Esophagus muscularis mucosa (tissue), 4 donors: ENCODE measurements around the gene SPTBN1. TPM values are rescaled to one million over a fixed set of nuclear protein-coding genes. Genes with fewer than 3 reads are reported as not detected.

Source experiments
- DNase-seq: peaks from one replicate; pipeline ENCODE4 v3.0.0-alpha.2; 2017; ENCODE audit errors: extremely low spot score
- H3K27ac ChIP-seq, 4 donors: fragments of 200-600 bp; sonication (generic); replicated peaks in 1 of 4; 1 replicate in 3 of 4; 2 replicates in 1 of 4; pipeline ENCODE4 v1.5.1; 2016 to 2019; ENCODE audit warnings: mild to moderate bottlenecking in 1 of 4
- H3K27me3 ChIP-seq, 4 donors: fragments of 200-600 bp; sonication (generic); one replicate each; pipeline versions ENCODE4 v1.5.1 to v1.6.0; 2016 to 2019
- H3K36me3 ChIP-seq, 4 donors: fragments of 200-600 bp; sonication (generic); one replicate each; pipeline ENCODE4 v1.5.1; 2016 to 2019
- H3K4me1 ChIP-seq, 4 donors: fragments of 200-600 bp; sonication (generic); one replicate each; pipeline ENCODE4 v1.5.1; 2016 to 2019
- H3K4me3 ChIP-seq, 4 donors: fragments of 200-600 bp; sonication (generic); 1 replicate in 2 of 4; 2 replicates in 2 of 4; pipeline ENCODE4 v1.5.1; 2016 to 2019; ENCODE audit warnings: mild to moderate bottlenecking in 4 of 4, moderate library complexity in 1 of 4
- H3K9me3 ChIP-seq, 4 donors: fragments of 200-600 bp; sonication (generic); 1 replicate in 3 of 4; 2 replicates in 1 of 4; pipeline ENCODE4 v1.5.1; 2016 to 2019
- EP300 ChIP-seq: sonication (generic); formaldehyde crosslinking; IDR thresholded peaks from one replicate; pipeline ENCODE4 v1.6.1; 2017; ENCODE audit warnings: antibody characterized with exemption
- POLR2A ChIP-seq: fragments of 450-650 bp; IDR thresholded peaks from one replicate; pipeline ENCODE4 v1.6.1; 2017; ENCODE audit warnings: antibody characterized with exemption, moderate library complexity, mild to moderate bottlenecking, low read depth
- POLR2AphosphoS5 ChIP-seq, 2 donors: sonication (generic); formaldehyde crosslinking; IDR thresholded peaks; one replicate each; pipeline ENCODE4 v1.6.1; 2017; ENCODE audit warnings: antibody characterized with exemption in 2 of 2
- WGBS: methylation state at CpG from one replicate; pipeline ENCODE4 v1.1.5; 2018; 5-methylcytosine and 5-hydroxymethylcytosine counted together
- intact Hi-C: fragments of 100-400 bp; cut with DNase I; formaldehyde crosslinking; loops from one replicate; pipeline ENCODE4 v1.15.1; 2023
- total RNA-seq, 4 donors: library from RNA; depleted of rRNA; stranded (reverse); fragments of >200 nt; gene quantifications; one replicate each; pipeline versions ENCODE4 v1.1.0 to v1.2.1, GENCODE V29; 2016
- TF ChIP-seq, protein P1 (sequence below), 3 experiments: fragments of 200-600 bp in 2 of 3; fragments of 450-650 bp in 1 of 3; sonication (generic) in 2 of 3; IDR thresholded peaks; one replicate each; pipeline ENCODE4 v1.5.1; 2017 to 2019; ENCODE audit warnings: antibody characterized with exemption in 3 of 3, mild to moderate bottlenecking in 2 of 3, moderate library complexity in 1 of 3

Gene SPTBN1
- total RNA-seq, 4 donors from 2014 or later: 465 to 600 (median 547) TPM

DNA sequence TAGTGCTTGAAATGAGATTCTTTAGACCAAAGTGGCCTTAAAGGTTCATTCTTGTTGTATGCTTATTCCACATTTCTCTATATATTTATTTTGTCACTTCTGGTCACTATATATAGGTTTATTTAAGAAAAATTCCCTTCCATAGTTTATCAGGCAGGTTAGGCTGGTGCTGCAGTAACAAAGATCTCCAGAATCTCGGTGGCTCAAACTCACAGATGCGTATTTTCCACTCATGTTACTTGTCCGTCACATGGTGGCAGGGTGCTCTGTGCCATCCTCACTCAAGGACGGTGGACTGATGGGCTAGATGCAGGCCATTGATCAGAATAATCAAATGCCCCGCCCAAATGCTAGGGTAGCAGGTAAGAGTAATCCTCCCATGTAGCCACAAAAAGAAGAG, 19.8 kb downstream of the SPTBN1 start:
- H3K27me3 ChIP-seq: no peaks in the 10 kb centered on the region
- no peaks in the 10 kb centered on the region for H3K36me3 ChIP-seq
- no peaks in the 10 kb centered on the region for H3K9me3 ChIP-seq
- WGBS: 96% methylated on average over 4 of the region's 5 CpGs
- intact Hi-C loops: no loop called here
- H3K4me3 ChIP-seq: no peak overlapping the region
- H3K4me1 ChIP-seq: peaks cover 94 to 100% (median 99%) of the 10 kb centered on the region in 4 donors
- no peak for DNase-seq
- TF ChIP-seq POLR2A (no peak), POLR2AphosphoS5 (IDR thresholded peaks at IDR 0.05) (no peak), EP300 (no peak)
- TF ChIP-seq, protein P1, sequence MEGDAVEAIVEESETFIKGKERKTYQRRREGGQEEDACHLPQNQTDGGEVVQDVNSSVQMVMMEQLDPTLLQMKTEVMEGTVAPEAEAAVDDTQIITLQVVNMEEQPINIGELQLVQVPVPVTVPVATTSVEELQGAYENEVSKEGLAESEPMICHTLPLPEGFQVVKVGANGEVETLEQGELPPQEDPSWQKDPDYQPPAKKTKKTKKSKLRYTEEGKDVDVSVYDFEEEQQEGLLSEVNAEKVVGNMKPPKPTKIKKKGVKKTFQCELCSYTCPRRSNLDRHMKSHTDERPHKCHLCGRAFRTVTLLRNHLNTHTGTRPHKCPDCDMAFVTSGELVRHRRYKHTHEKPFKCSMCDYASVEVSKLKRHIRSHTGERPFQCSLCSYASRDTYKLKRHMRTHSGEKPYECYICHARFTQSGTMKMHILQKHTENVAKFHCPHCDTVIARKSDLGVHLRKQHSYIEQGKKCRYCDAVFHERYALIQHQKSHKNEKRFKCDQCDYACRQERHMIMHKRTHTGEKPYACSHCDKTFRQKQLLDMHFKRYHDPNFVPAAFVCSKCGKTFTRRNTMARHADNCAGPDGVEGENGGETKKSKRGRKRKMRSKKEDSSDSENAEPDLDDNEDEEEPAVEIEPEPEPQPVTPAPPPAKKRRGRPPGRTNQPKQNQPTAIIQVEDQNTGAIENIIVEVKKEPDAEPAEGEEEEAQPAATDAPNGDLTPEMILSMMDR (IDR thresholded peaks at IDR 0.05): no peak
- peak overlapping the region in 3 of 4 donors; percentile 34 to 57 (median 40) for H3K27ac ChIP-seq

DNA sequence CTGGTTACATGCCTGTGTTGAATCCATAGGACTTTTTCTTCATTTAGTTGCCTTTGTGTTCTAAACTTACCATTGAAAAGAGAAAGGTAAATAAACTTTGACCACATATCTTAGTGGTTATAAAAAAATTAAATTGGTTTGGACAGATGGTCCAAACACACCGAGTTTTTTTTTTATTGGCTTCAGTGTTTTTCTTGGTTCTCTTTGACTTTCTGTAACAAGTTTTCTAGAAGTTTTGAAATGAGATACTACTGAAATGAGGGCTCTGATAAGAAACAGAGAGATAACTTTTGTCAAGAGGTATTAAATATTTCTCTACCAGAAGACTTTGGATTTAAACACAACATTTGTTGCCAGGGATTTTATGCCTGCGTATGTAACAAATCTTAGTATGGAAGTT, 20.7 kb downstream of the SPTBN1 start:
- H3K9me3 ChIP-seq: no peaks in the 10 kb centered on the region
- WGBS: 42% methylated on average over 2 of the region's 2 CpGs
- no peaks in the 10 kb centered on the region for H3K36me3 ChIP-seq
- intact Hi-C loops: no loop called here
- H3K4me3 ChIP-seq: no peak overlapping the region
- TF ChIP-seq, protein P1 (IDR thresholded peaks at IDR 0.05): no peak
- no peak for TF ChIP-seq POLR2AphosphoS5 (IDR thresholded peaks at IDR 0.05)
- no peak for TF ChIP-seq EP300
- peak overlapping the region in 2 of 4 donors; percentile 28 to 57 for H3K27ac ChIP-seq
- H3K4me1 ChIP-seq: peaks cover 93 to 100% (median 99%) of the 10 kb centered on the region in 4 donors
- H3K27me3 ChIP-seq: no peaks in the 10 kb centered on the region
- no peak for DNase-seq

DNA sequence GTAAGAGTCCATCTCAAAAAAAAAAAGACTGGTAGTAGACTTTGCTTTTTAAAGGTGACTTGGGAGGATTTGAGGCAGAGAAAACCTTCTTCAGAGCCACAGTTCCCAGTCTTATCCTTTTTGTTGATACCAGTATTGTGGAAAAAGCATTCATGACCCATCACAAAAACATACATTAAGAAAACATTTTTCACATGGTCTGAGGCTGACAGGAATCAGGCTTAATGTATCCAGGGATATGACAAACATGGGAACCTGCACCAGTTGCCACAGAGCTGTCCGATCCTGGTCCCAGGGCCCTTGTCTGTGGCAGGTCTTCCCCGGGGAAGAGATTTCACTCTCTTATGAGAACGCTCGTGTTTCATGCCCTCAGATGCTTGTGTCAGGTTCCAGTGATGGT, 21.8 kb downstream of the SPTBN1 start:
- Histone ChIP-seq H3K4me3 (no peak overlapping the region), H3K36me3 (no peaks in the 10 kb centered on the region), H3K4me1 (peaks cover 93 to 100% (median 99%) of the 10 kb centered on the region in 4 donors), H3K9me3 (no peaks in the 10 kb centered on the region), H3K27me3 (no peaks in the 10 kb centered on the region), H3K27ac (peak overlapping the region in 3 of 4 donors; percentile 28 to 57 (median 32))
- DNase-seq: no peak
- WGBS: 94% methylated on average over 4 of the region's 4 CpGs
- intact Hi-C loops: no loop called here
- TF ChIP-seq POLR2AphosphoS5 (IDR thresholded peaks at IDR 0.05): no peak
- TF ChIP-seq EP300: no peak
- no peak for TF ChIP-seq POLR2A
- TF ChIP-seq, protein P1 (IDR thresholded peaks at IDR 0.05): no peak

DNA sequence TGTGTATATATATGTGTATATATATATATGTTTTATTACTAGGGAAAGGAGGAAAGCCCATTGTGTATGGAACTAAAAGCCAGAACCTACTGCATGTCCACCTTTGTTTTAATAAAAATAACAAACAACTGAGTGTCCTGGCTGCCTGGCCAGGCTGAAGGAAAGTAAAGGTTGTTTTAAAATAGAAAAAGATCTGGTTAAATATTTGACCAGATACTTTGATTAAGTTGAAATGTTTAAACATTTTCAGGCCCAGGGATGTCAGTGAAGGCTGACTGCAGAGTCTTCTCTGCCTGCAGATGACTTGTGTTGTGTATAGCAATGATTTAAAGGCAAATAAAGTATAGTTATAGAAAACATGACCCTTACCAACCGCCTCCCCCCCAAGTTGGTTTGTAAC, 22.8 kb downstream of the SPTBN1 start:
- no peak for DNase-seq
- TF ChIP-seq EP300: no peak
- no peak for TF ChIP-seq POLR2AphosphoS5 (IDR thresholded peaks at IDR 0.05)
- TF ChIP-seq POLR2A: no peak
- TF ChIP-seq, protein P1 (IDR thresholded peaks at IDR 0.05): no peak
- Histone ChIP-seq H3K4me1 (peaks cover 93 to 100% (median 99%) of the 10 kb centered on the region in 4 donors), H3K27me3 (no peaks in the 10 kb centered on the region), H3K36me3 (no peaks in the 10 kb centered on the region), H3K27ac (peak overlapping the region in 3 of 4 donors; percentile 2 to 36 (median 20)), H3K4me3 (no peak overlapping the region), H3K9me3 (no peaks in the 10 kb centered on the region)
- intact Hi-C loops: no loop called here
- WGBS: 69% methylated on average over 1 of the region's 1 CpG

DNA sequence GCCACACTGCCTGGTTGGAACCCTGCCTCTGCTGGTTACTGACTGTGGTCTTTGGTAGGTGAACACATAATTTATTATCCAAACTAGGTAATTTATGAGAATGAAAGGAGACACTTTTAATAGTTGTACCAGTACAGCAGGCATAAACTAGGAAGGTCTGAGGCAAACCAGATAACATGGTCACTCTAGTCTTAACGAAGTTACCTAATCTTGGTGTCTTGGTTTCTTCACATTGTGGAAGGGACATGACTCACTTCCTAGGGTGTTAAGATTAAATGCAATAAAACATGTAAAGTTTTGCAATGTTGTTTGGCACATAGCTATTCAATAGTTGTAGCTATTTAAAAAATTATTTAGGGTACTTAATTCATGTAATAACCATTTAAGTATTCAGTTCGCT, 23.3 kb downstream of the SPTBN1 start:
- DNase-seq: no peak
- H3K27ac ChIP-seq: peak overlapping the region in 3 of 4 donors; percentile 20 to 48 (median 36)

More for the DNA sequence above, 23.3 kb downstream of the SPTBN1 start:
- TF ChIP-seq EP300 (no peak), POLR2A (no peak), POLR2AphosphoS5 (IDR thresholded peaks at IDR 0.05) (peak in 1 of 2 donors; percentile 57)
- TF ChIP-seq, protein P1 (IDR thresholded peaks at IDR 0.05): no peak
- H3K4me3 ChIP-seq: no peak overlapping the region
- no peaks in the 10 kb centered on the region for H3K27me3 ChIP-seq
- 73% methylated on average over 2 of the region's 2 CpGs for WGBS
- intact Hi-C loops: no loop called here
- peaks cover 94 to 100% (median 99%) of the 10 kb centered on the region in 4 donors for H3K4me1 ChIP-seq
- H3K36me3 ChIP-seq: no peaks in the 10 kb centered on the region
- no peaks in the 10 kb centered on the region for H3K9me3 ChIP-seq
